Liver (tissue), 9 donors: ENCODE measurements around the gene SCNN1B. TPM values are rescaled to one million over a fixed set of nuclear protein-coding genes. Genes with fewer than 3 reads are reported as not detected.

Experiments
- DNase-seq: peaks from one replicate; pipeline ENCODE4 v3.0.0-alpha.2; 2017; ENCODE audit warnings: low spot score
- H3K27ac ChIP-seq, 2 donors: one replicate each; pipeline ENCODE4 v1.7.0; 2013; ENCODE audit warnings: inconsistent platforms in 2 of 2, low read length in 2 of 2, control low read depth in 1 of 2, low read depth in 1 of 2, mild to moderate bottlenecking in 1 of 2
- H3K27me3 ChIP-seq, 4 donors: one replicate each; pipeline versions ENCODE4 v1.6.1 to v1.7.0; 2013; ENCODE audit warnings: low read length in 3 of 4, inconsistent platforms in 1 of 4, mild to moderate bottlenecking in 1 of 4, moderate library complexity in 1 of 4; ENCODE audit not compliant: control insufficient read depth in 4 of 4, insufficient read depth in 4 of 4
- H3K36me3 ChIP-seq, 4 donors: one replicate each; pipeline versions ENCODE4 v1.6.1 to v1.7.0; 2013; ENCODE audit warnings: low read length in 3 of 4, mild to moderate bottlenecking in 3 of 4, low read depth in 1 of 4, moderate library complexity in 1 of 4; ENCODE audit not compliant: control insufficient read depth in 4 of 4, insufficient read depth in 3 of 4
- H3K4me1 ChIP-seq, 4 donors: one replicate each; pipeline versions ENCODE4 v1.6.1 to v1.7.0; 2013; ENCODE audit warnings: low read length in 3 of 4, mild to moderate bottlenecking in 3 of 4, moderate library complexity in 1 of 4; ENCODE audit not compliant: control insufficient read depth in 4 of 4, insufficient read depth in 4 of 4
- H3K4me3 ChIP-seq, 3 donors: one replicate each; pipeline versions ENCODE4 v1.6.1 to v1.7.0; 2013; ENCODE audit warnings: low read length in 3 of 3, control low read depth in 1 of 3, low read depth in 1 of 3, mild to moderate bottlenecking in 1 of 3
- H3K9ac ChIP-seq, 2 donors: one replicate each; pipeline ENCODE4 v1.7.0; 2013; ENCODE audit warnings: low read length in 2 of 2, mild to moderate bottlenecking in 2 of 2, moderate library complexity in 2 of 2, control low read depth in 1 of 2, low read depth in 1 of 2
- H3K9me3 ChIP-seq, 4 donors: one replicate each; pipeline versions ENCODE4 v1.6.1 to v1.7.0; 2013; ENCODE audit warnings: low read length in 3 of 4; ENCODE audit not compliant: control insufficient read depth in 4 of 4
- ATF3 ChIP-seq: IDR thresholded peaks from 2 replicates; pipeline ENCODE4 v1.6.1; 2016; ENCODE audit warnings: antibody characterized with exemption
- CTCF ChIP-seq: fragments of 150-350 bp; IDR thresholded peaks from 2 replicates; pipeline ENCODE4 v1.5.1; 2017; ENCODE audit warnings: improper control_type of control experiment, low read depth, low read length; ENCODE audit not compliant: missing input control
- FOXA1 ChIP-seq: IDR thresholded peaks from 2 replicates; pipeline ENCODE4 v1.6.1; 2016; ENCODE audit warnings: antibody characterized with exemption
- FOXA2 ChIP-seq: IDR thresholded peaks from 2 replicates; pipeline ENCODE4 v1.6.1; 2016; ENCODE audit warnings: antibody characterized with exemption
- GABPA ChIP-seq, 2 donors: IDR thresholded peaks in 1 of 2; conservative IDR thresholded peaks in 1 of 2; 2 replicates each; pipeline ENCODE4 v1.6.1; 2016; ENCODE audit warnings: antibody characterized with exemption in 2 of 2, mild to moderate bottlenecking in 1 of 2, moderate library complexity in 1 of 2
- HNF4A ChIP-seq, 2 donors: conservative IDR thresholded peaks; 2 replicates each; pipeline ENCODE4 v1.6.1; 2016; ENCODE audit warnings: antibody characterized with exemption in 2 of 2, mild to moderate bottlenecking in 2 of 2
- HNF4G ChIP-seq: IDR thresholded peaks from 2 replicates; pipeline ENCODE4 v1.6.1; 2016; ENCODE audit warnings: antibody characterized with exemption
- JUND ChIP-seq, 2 donors: IDR thresholded peaks; 2 replicates each; pipeline ENCODE4 v1.6.1; 2016; ENCODE audit warnings: antibody characterized with exemption in 2 of 2
- NR2F2 ChIP-seq: IDR thresholded peaks from 2 replicates; pipeline ENCODE4 v1.6.1; 2016; ENCODE audit warnings: antibody characterized with exemption
- RAD21 ChIP-seq, 2 donors: IDR thresholded peaks; 2 replicates each; pipeline ENCODE4 v1.6.1; 2016; ENCODE audit warnings: antibody characterized with exemption in 2 of 2, mild to moderate bottlenecking in 2 of 2
- REST ChIP-seq: IDR thresholded peaks from 2 replicates; pipeline ENCODE4 v1.6.1; 2016; ENCODE audit warnings: antibody characterized with exemption, mild to moderate bottlenecking
- RXRA ChIP-seq, 2 donors: IDR thresholded peaks; 2 replicates each; pipeline ENCODE4 v1.6.1; 2017 to 2018; ENCODE audit warnings: antibody characterized with exemption in 2 of 2, mild to moderate bottlenecking in 1 of 2
- SP1 ChIP-seq: IDR thresholded peaks from 2 replicates; pipeline ENCODE4 v1.6.1; 2018; ENCODE audit warnings: antibody characterized with exemption, mild to moderate bottlenecking
- TAF1 ChIP-seq: conservative IDR thresholded peaks from 2 replicates; pipeline ENCODE4 v1.6.1; 2016; ENCODE audit warnings: antibody characterized with exemption, mild to moderate bottlenecking
- YY1 ChIP-seq: IDR thresholded peaks from 2 replicates; pipeline ENCODE4 v1.6.1; 2016; ENCODE audit warnings: antibody characterized with exemption, mild to moderate bottlenecking
- ZBTB33 ChIP-seq: IDR thresholded peaks from 2 replicates; pipeline ENCODE4 v1.6.1; 2016; ENCODE audit warnings: antibody characterized with exemption
- WGBS: extraction: QIAGEN DNeasy Blood & Tissue Kit; methylation state at CpG from one replicate; pipeline ENCODE4 v1.1.7; 2013; 5-methylcytosine and 5-hydroxymethylcytosine counted together
- polyA plus RNA-seq, 2 donors: library from polyadenylated mRNA; stranded (reverse) in 1 of 2; unstranded in 1 of 2; fragments of 200-250 nt in 1 of 2; fragments of >200 nt in 1 of 2; fragmentation: Nextera tagmentation in 1 of 2; extraction: Ambion mirVana in 1 of 2; gene quantifications; one replicate each; pipeline versions ENCODE4 v1.2.1 to v1.2.3, GENCODE V29; 2013 to 2015
- total RNA-seq, 2 donors: library from RNA; depleted of rRNA; stranded (reverse); fragments of >200 nt; gene quantifications; one replicate each; pipeline ENCODE4 v1.2.3, GENCODE V29; 2014
- donor health status: healthy.
- donor health status: healthy.
- donor health status: healthy.
- donor health status: healthy.
- donor health status: healthy.

Gene SCNN1B
- total and polyA plus RNA-seq, 4 donors, result 0.08 to 0.17 (median 0.14) TPM; not detected in 1

- TF ChIP-seq ZBTB33 (no peak), FOXA2 (no peak), YY1 (no peak), RXRA (IDR thresholded peaks at IDR 0.05) (no peak), ATF3 (no peak), HNF4A (conservative IDR thresholded peaks at IDR 0.05) (no peak), FOXA1 (no peak)
These were observed 15.2 kb downstream of the SCNN1B start (continued) for GRCh38 chr16:23317266-23317661.

GRCh38 chr16:23317751-23318150, 15.6 kb downstream of the SCNN1B start:
- Histone ChIP-seq H3K9me3 (no peaks in the 10 kb centered on the region), H3K4me1 (no peaks in the 10 kb centered on the region), H3K4me3 (no peak overlapping the region), H3K27me3 (no peaks in the 10 kb centered on the region), H3K36me3 (no peaks in the 10 kb centered on the region), H3K27ac (no peak overlapping the region), H3K9ac (no peak overlapping the region)
- no peak for DNase-seq
- 55% methylated on average over 2 of the region's 2 CpGs for WGBS
- TF ChIP-seq FOXA2 (no peak), HNF4G (no peak), ATF3 (no peak), NR2F2 (no peak), RXRA (IDR thresholded peaks at IDR 0.05) (no peak), JUND (IDR thresholded peaks at IDR 0.05) (no peak), FOXA1 (no peak), CTCF (no peak), TAF1 (no peak), SP1 (no peak), GABPA (IDR thresholded peaks at IDR 0.05 in 1 of 2, conservative IDR thresholded peaks at IDR 0.05 in 1 of 2) (no peak), HNF4A (conservative IDR thresholded peaks at IDR 0.05) (no peak)

- no peaks in the 10 kb centered on the region for H3K9me3 ChIP-seq
- DNase-seq, result no peak
- WGBS, result 90% methylated on average over 2 of the region's 2 CpGs
- H3K4me1 ChIP-seq, result no peaks in the 10 kb centered on the region
- no peak for TF ChIP-seq FOXA2
- TF ChIP-seq HNF4G, result no peak
- no peak for TF ChIP-seq RAD21 (IDR thresholded peaks at IDR 0.05)
- no peak for TF ChIP-seq ZBTB33
- TF ChIP-seq ATF3, result no peak
- TF ChIP-seq REST, result no peak
- TF ChIP-seq NR2F2, result no peak
- TF ChIP-seq GABPA (IDR thresholded peaks at IDR 0.05 in 1 of 2, conservative IDR thresholded peaks at IDR 0.05 in 1 of 2), result no peak
- TF ChIP-seq FOXA1, result no peak
- no peak for TF ChIP-seq TAF1
- TF ChIP-seq HNF4A (conservative IDR thresholded peaks at IDR 0.05), result no peak
- H3K27ac ChIP-seq, result no peak overlapping the region
- no peak overlapping the region for H3K9ac ChIP-seq
- H3K4me3 ChIP-seq, result no peak overlapping the region
- no peaks in the 10 kb centered on the region for H3K27me3 ChIP-seq
- H3K36me3 ChIP-seq, result no peaks in the 10 kb centered on the region
These were observed 16.5 kb downstream of the SCNN1B start for GRCh38 chr16:23318639-23319038.
